GM12878 (cell line): Measurements from ENCODE around the gene GNLY. TPM values are rescaled to one million over a fixed set of nuclear protein-coding genes. Genes with fewer than 3 reads are reported as not detected.

ENCODE experiments used
- ATAC-seq: fragments of 200-7000 bp; cut with Tn5 transposase; 3 replicates; pipeline ENCODE4 v1.9.1; 2020; ENCODE audit warnings: mild to moderate bottlenecking, moderate library complexity
- BruUV-seq: library from RNA; stranded (reverse); fragments of 400-500 nt; replicated peaks from 2 replicates; lab custom pipeline; 2021; lab: Mats Ljungman, UMichigan
- CTCF ChIA-PET: fragments of 300-600 bp; sonication (Branson Sonifier 250); formaldehyde crosslinking; extraction: SDS; loops from one replicate; lab custom pipeline; 2021; ENCODE audit warnings: inconsistent platforms; lab: Yijun Ruan, JAX
- POLR2A ChIA-PET: fragments of 350-600 bp; formaldehyde crosslinking; extraction: SDS; loops from one replicate; lab custom pipeline; 2021; ENCODE audit warnings: inconsistent platforms; lab: Charles Lee
- RAD21 ChIA-PET: fragments of 300-600 bp; sonication (Branson Sonifier 250); formaldehyde crosslinking; loops from one replicate; lab custom pipeline; 2023; ENCODE audit warnings: antibody characterized with exemption; ENCODE audit not compliant: unreplicated experiment; lab: Charles Lee
- SMC1A ChIA-PET: fragments of 300-600 bp; sonication (Branson Sonifier 250); formaldehyde crosslinking; loops from one replicate; lab custom pipeline; 2023; ENCODE audit not compliant: unreplicated experiment, uncharacterized antibody; lab: Charles Lee
- DNase-seq: peaks from one replicate; pipeline ENCODE4 v3.0.0-alpha.2; 2011; ENCODE audit warnings: low read depth, low spot score
- FAIRE-seq: peaks from 3 replicates; lab custom pipeline; 2011; peaks lifted over from hg19 to GRCh38; lab: Jason Lieb, UNC
- H2AFZ ChIP-seq: 2 replicates; pipeline ENCODE4 v1.6.0; 2011; ENCODE audit warnings: low read depth, low read length, control low read depth; ENCODE audit not compliant: control insufficient read depth
- H3K27ac ChIP-seq: 2 replicates; pipeline ENCODE4 v1.5.1; 2011; ENCODE audit warnings: control low read depth; ENCODE audit not compliant: control insufficient read depth, insufficient read depth
- H3K27me3 ChIP-seq, 2 experiments: replicated peaks in 1 of 2; 2 replicates each; pipeline versions ENCODE4 v1.6.0 to v1.6.1; 2011; ENCODE audit warnings: low read length in 1 of 2; ENCODE audit not compliant: control insufficient read depth in 2 of 2, insufficient read depth in 2 of 2
- H3K36me3 ChIP-seq, 2 experiments: 2 replicates each; pipeline ENCODE4 v1.5.1; 2011; ENCODE audit warnings: low read length in 1 of 2; ENCODE audit not compliant: control insufficient read depth in 2 of 2, insufficient read depth in 2 of 2
- H3K4me1 ChIP-seq: 2 replicates; pipeline ENCODE4 v1.6.1; 2011; ENCODE audit warnings: mild to moderate bottlenecking, low read length, moderate library complexity, mixed read lengths; ENCODE audit not compliant: control insufficient read depth, insufficient read depth
- H3K4me2 ChIP-seq: 2 replicates; pipeline ENCODE4 v1.6.0; 2011; ENCODE audit warnings: control low read depth; ENCODE audit not compliant: control insufficient read depth, insufficient read depth
- H3K4me3 ChIP-seq: fragments of 200-600 bp; sonication (generic); 2 replicates; pipeline ENCODE4 v1.5.1; 2016
- H3K79me2 ChIP-seq: 2 replicates; pipeline ENCODE4 v1.6.0; 2011; ENCODE audit warnings: low read length; ENCODE audit not compliant: control insufficient read depth, insufficient read depth
- H3K9ac ChIP-seq: 2 replicates; pipeline ENCODE4 v1.8.0; 2011; ENCODE audit warnings: low read length, control low read depth, mixed read lengths; ENCODE audit not compliant: control insufficient read depth, insufficient read depth
- H3K9me3 ChIP-seq: replicated peaks from 3 replicates; pipeline ENCODE4 v1.5.1; 2011; ENCODE audit warnings: mild to moderate bottlenecking, low read length; ENCODE audit not compliant: control insufficient read depth, insufficient read depth
- H4K20me1 ChIP-seq: 2 replicates; pipeline ENCODE4 v1.6.0; 2011; ENCODE audit not compliant: control insufficient read depth, insufficient read depth
- CTCF ChIP-seq, 3 experiments: IDR thresholded peaks in 2 of 3; conservative IDR thresholded peaks in 1 of 3; 2 replicates each; pipeline ENCODE4 v1.5.1; 2011; ENCODE audit warnings: low read depth in 3 of 3, low read length in 3 of 3, mild to moderate bottlenecking in 3 of 3, control low read depth in 2 of 3, moderate library complexity in 2 of 3, inconsistent platforms in 1 of 3, mixed read lengths in 1 of 3; ENCODE audit not compliant: control insufficient read depth in 2 of 3, insufficient read depth in 1 of 3; ENCODE audit errors: extremely low read depth in 1 of 3
- DPF2 ChIP-seq: fragments of 450-650 bp; IDR thresholded peaks from 2 replicates; pipeline ENCODE4 v1.6.1; 2017; ENCODE audit warnings: mild to moderate bottlenecking
- FOXM1 ChIP-seq: IDR thresholded peaks from 2 replicates; pipeline ENCODE4 v1.6.1; 2012; ENCODE audit warnings: low read depth, mild to moderate bottlenecking, inconsistent platforms, low read length, moderate library complexity
- HDAC6 ChIP-seq: fragments of 200-600 bp; sonication (generic); IDR thresholded peaks from one replicate; pipeline ENCODE4 v1.8.0; 2017; ENCODE audit warnings: antibody characterized with exemption; ENCODE audit not compliant: unreplicated experiment
- RELA ChIP-seq: fragments of 450-650 bp; IDR thresholded peaks from 2 replicates; pipeline ENCODE4 v1.8.0; 2014; ENCODE audit warnings: borderline replicate concordance; ENCODE audit not compliant: partially characterized antibody
- YBX1 ChIP-seq: fragments of 450-650 bp; IDR thresholded peaks from 2 replicates; pipeline ENCODE4 v1.6.1; 2016; ENCODE audit warnings: antibody characterized with exemption
- YY1 ChIP-seq: IDR thresholded peaks from 2 replicates; pipeline ENCODE4 v1.6.1; 2011; ENCODE audit warnings: low read depth, mild to moderate bottlenecking, low read length
- ZBED1 ChIP-seq: IDR thresholded peaks from 2 replicates; pipeline ENCODE4 v1.6.1; 2016; ENCODE audit warnings: borderline replicate concordance
- WGBS: methylation state at CpG from one replicate; pipeline ENCODE4 v1.1.6; 2016; ENCODE audit warnings: low lambda C conversion rate; ENCODE audit not compliant: insufficient replicate concordance, insufficient coverage; ENCODE audit errors: missing lambda C conversion rate; 5-methylcytosine and 5-hydroxymethylcytosine counted together
- in situ Hi-C: fragments of 300-500 bp; cut with MboI; formaldehyde crosslinking; loops from 9 replicates; pipeline ENCODE4 v1.14.3; 2018; ENCODE audit warnings: mixed read lengths
- intact Hi-C: fragments of 100-400 bp; cut with micrococcal nuclease; formaldehyde crosslinking; loops from one replicate; pipeline ENCODE4 v1.14.2; 2022; ENCODE audit not compliant: unreplicated experiment
- polyA plus RNA-seq, 11 experiments: library from polyadenylated mRNA; depleted of rRNA in 4 of 11; unstranded in 6 of 11; stranded (reverse) in 5 of 11; fragments of >200 nt; fragmentation: Nextera tagmentation in 4 of 11; fragmentation: Illumina TruSeq in 1 of 11; extraction: Ambion mirVana in 4 of 11; extraction: Trizol in 1 of 11; gene quantifications; 1 replicate in 1 of 11; 2 replicates in 10 of 11; pipeline versions ENCODE4 v1.2.1 to v1.2.3, GENCODE V29; 2011 to 2016; ENCODE audit warnings: inconsistent platforms in 2 of 11, missing spikeins in 2 of 11, low read depth in 1 of 11
- total RNA-seq, 4 experiments: library from RNA; depleted of rRNA in 3 of 4; stranded (reverse); fragments of >200 nt in 3 of 4; fragmentation: Illumina TruSeq in 1 of 4; extraction: Trizol in 1 of 4; gene quantifications; 2 replicates each; pipeline versions ENCODE4 v1.2.1 to v1.2.3, GENCODE V29; 2013 to 2021
- TF ChIP-seq, protein P1 (sequence below): IDR thresholded peaks from 2 replicates; pipeline ENCODE4 v1.6.1; 2012; ENCODE audit warnings: low read depth, low read length, improper control_type of control experiment

The GNLY gene
- total and polyA plus RNA-seq, 10 of the 15 experiments (the other 5 are each of a cell fraction or from before 2014, with no cell fraction given): 0.18 to 0.42 TPM; not detected in 8

DNA sequence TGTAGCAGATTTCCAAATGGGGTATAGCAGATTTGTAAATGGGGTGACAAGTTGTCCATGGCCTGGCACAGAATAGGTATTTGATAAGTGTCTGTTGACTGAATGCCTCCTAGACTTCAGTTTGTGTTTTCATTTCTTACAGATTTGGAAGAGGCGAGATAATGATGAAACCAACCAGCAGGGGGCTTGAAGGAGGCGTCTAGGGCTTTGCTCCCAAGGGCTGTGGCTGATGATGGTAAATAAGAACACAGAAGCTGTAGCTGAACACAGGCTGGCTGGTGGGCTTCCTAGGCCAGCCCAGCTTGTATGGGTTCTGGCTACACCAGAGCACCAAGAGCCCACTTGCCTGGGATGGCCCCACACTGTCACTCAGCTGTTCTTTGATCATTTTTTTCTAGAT lies 45.5 kb upstream of the GNLY start (continued):
- TF ChIP-seq CTCF (IDR thresholded peaks at IDR 0.05 in 2 of 3, conservative IDR thresholded peaks at IDR 0.05 in 1 of 3; ENCODE audit: control insufficient read depth in 2 of 3, extremely low read depth in 1 of 3, insufficient read depth in 1 of 3, low read depth in 3 of 3, low read length in 3 of 3): peak; percentile 28 to 52 (median 49); a peak in 5 of 6 replicates
- TF ChIP-seq HDAC6: no peak

DNA sequence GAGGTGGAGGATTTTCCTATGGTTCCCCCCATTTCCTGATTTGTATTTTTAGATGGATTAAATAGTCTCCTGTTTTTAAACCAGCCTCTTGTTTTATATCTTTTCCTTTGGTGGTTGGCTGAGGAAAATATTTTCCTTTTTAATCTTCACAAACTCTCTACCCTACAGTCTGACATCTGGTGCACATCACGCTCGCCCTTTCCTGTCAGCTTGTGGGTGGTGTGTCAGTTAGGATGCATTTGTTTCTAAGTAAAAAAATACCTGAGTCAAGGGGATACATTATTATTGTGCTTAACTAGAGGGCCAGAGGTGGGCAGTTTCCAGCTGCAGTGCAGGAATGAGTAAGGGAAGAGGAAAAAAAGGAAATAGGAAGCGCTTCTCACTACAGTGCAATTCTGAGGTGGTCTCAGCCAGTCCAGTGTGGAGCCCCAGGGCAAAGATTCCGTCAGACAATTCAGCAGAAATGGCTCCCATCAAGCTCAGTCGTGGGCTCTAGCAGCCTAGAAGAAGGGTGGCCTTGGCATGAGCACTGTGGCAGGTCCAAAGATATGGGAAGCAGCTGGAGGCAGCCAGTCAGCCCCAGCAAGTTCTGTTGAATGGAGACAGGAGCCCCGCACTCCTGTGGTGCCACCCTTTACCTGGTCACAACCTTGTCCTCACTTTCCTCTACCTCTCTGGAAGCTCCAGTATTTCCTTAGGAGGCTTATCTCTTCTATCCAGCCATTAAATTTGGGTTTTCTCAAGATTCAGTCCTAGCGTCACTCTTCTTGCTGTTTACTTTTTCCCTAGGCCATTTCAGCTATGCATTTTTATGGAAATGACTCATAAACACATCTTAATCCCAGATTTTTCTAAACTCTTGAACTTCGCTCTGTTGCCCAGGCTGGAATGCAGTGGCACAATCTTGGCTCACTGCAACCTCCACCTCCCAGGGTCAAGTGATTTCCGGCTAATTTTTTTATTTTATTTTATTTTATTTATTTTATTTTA lies 44.7 kb upstream of the GNLY start:
- FAIRE-seq: no peak
- ATAC-seq: no peak
- Histone ChIP-seq H3K4me2 (no peak overlapping the region), H3K9ac (no peak overlapping the region), H2AFZ (no peak overlapping the region), H3K4me1 (peaks cover 13% of the 10 kb centered on the region), H4K20me1 (no peaks in the 10 kb centered on the region), H3K9me3 (no peaks in the 10 kb centered on the region), H3K79me2 (no peaks in the 10 kb centered on the region), H3K36me3 (peaks cover 28 to 29% of the 10 kb centered on the region in 2 experiments), H3K27ac (no peak overlapping the region), H3K4me3 (no peak overlapping the region), H3K27me3 (no peaks in the 10 kb centered on the region)
- POLR2A ChIA-PET: interaction anchor here (0.7 to 1.0 kb wide), 2 partner anchors 21 to 54 kb away, joined by 3 read pairs; partner anchors contain the start of gene RNF181
- TF ChIP-seq, protein P1, sequence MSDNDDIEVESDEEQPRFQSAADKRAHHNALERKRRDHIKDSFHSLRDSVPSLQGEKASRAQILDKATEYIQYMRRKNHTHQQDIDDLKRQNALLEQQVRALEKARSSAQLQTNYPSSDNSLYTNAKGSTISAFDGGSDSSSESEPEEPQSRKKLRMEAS: no peak
- TF ChIP-seq ZBED1 (no peak), YY1 (no peak), YBX1 (no peak), DPF2 (no peak), FOXM1 (no peak), RELA (no peak)
- SMC1A ChIA-PET: interaction anchor here (0.5 to 2.9 kb wide), 5 partner anchors 9 to 55 kb away, joined by 3 to 11 read pairs (median 3); no protein-coding TSS in a partner anchor
- CTCF ChIA-PET: interaction anchor here (0.6 to 3.3 kb wide), 13 partner anchors 10 to 108 kb away, joined by 3 to 36 read pairs (median 4); partner anchors contain the start of genes C2orf68 and GNLY
- in situ Hi-C loops: no loop called here
- WGBS: 97% methylated on average over 9 of the region's 9 CpGs
- intact Hi-C loops: no loop called here
- RAD21 ChIA-PET: interaction anchor here (1.1 to 4.1 kb wide), 3 partner anchors 12 to 58 kb away, joined by 3 to 16 read pairs (median 5); no protein-coding TSS in a partner anchor
- BruUV-seq: no TSS peak
- DNase-seq: no peak
